GM20000 (cell line): ENCODE results near the gene RORC.

Source experiments
- DNase-seq: peaks from one replicate; pipeline ENCODE4 v3.0.0; 2012; ENCODE audit warnings: low spot score
- TF ChIP-seq, protein P1 (sequence below): IDR thresholded peaks from 2 replicates; pipeline ENCODE4 v1.5.1; 2012; ENCODE audit warnings: mild to moderate bottlenecking, control low read depth; ENCODE audit errors: extremely low read depth, missing control alignments

The RORC gene

DNA sequence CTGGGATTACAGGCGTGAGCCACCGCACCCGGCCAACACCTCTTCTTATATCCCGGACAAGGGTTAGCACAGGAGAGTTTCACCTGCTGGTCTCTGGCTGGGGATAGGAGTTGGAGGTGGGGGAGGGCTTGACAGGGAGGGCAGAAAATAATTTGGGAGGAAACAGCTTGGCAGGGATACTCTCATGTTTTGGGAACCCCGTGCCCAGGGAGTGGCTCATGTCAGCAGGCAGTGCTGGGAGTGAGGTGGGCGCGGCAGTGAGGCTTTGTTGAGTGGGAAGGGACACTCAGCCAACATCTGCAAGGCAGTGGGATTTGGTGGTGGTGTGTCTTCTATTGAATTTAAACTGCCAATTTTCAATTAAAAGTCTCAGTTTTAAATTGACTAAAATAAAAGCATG is 23.1 kb upstream of the RORC start:
- TF ChIP-seq, protein P1, sequence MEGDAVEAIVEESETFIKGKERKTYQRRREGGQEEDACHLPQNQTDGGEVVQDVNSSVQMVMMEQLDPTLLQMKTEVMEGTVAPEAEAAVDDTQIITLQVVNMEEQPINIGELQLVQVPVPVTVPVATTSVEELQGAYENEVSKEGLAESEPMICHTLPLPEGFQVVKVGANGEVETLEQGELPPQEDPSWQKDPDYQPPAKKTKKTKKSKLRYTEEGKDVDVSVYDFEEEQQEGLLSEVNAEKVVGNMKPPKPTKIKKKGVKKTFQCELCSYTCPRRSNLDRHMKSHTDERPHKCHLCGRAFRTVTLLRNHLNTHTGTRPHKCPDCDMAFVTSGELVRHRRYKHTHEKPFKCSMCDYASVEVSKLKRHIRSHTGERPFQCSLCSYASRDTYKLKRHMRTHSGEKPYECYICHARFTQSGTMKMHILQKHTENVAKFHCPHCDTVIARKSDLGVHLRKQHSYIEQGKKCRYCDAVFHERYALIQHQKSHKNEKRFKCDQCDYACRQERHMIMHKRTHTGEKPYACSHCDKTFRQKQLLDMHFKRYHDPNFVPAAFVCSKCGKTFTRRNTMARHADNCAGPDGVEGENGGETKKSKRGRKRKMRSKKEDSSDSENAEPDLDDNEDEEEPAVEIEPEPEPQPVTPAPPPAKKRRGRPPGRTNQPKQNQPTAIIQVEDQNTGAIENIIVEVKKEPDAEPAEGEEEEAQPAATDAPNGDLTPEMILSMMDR, result no peak
- no peak for DNase-seq

DNA sequence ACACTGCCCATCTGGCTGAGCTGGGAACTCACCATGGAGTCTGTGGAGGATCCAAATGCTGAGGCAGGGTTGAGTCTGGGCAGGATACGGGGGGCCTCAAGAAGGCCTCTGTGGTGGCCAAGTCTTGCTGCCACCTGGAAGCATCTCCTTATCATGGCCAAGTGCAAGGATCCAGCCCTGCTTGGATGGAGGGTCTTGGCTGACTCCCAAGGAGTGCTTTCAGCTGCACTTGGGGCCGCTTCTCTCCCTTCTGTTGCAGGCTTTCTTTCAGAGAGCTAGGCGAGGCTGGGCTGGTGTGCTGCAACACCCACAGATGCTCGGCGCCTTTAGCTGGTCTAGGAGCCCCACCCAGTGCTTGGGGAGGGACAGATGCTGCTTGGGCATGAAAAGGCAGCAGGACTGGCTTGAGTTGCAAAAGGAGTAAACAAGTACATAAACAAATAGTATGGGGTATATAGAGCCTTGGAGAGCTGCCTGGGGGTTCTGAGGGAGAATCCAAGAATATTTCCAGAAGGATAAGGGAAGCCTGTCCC is 21.9 kb upstream of the RORC start, which contains the start of gene THEM5:
Gene THEM5, minus strand, starts transcription at position 302 of the 533 bp plus-strand sequence. Its CDS starts 147 bp downstream, at position 155.
- no peak for DNase-seq
- TF ChIP-seq, protein P1, result no peak

GRCh38 chr1:151852733-151853132 is 21.1 kb upstream of the RORC start:
- TF ChIP-seq, protein P1, result no peak
- no peak for DNase-seq

DNA sequence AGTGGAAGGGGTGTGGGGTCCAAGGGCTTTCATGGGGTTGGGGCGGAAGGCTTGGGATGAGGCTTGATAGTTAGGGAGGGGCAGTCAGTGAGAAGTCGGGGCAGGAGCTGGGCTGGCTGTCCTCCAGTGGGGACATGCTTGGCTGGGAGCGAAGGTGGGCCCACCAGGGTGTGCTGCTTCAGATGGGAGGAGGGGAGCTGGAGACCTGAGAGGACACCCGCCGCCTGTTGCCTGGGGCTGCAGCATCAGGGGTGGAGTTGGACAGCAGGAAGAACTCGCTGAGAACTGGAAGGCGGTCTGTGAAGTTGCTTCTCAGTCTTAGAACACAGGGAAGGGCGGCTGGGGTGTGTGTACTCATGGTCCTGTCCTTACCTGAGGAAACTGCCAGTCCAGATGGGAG is 20.3 kb upstream of the RORC start:
- TF ChIP-seq, protein P1, result no peak
- no peak for DNase-seq

GRCh38 chr1:151849871-151850270 is 18.3 kb upstream of the RORC start:
- TF ChIP-seq, protein P1, result no peak
- DNase-seq, result no peak

- TF ChIP-seq, protein P1, result no peak
These were observed 17.5 kb upstream of the RORC start for GRCh38 chr1:151849126-151849525.

GRCh38 chr1:151847867-151848596 is 16.4 kb upstream of the RORC start:
- no peak for DNase-seq

More at GRCh38 chr1:151849126-151849525, 17.5 kb upstream of the RORC start:
- no peak for DNase-seq

More at GRCh38 chr1:151847867-151848596, 16.4 kb upstream of the RORC start:
- TF ChIP-seq, protein P1, result no peak
